GM21619 (cell line): ENCODE data around the gene ADAM8.
"Not testable (repeated sequence)": the region's sequence is repeated elsewhere in the genome, so short reads cannot be mapped to it uniquely, and the experiment has no call there.

Source experiments
- ATAC-seq: cut with Tn5 transposase; IDR thresholded peaks from one replicate; pipeline ENCODE4 v1.9.1; 2021; ENCODE audit not compliant: unreplicated experiment

Gene ADAM8

GRCh38 chr10:133234796-133235195, 41.9 kb downstream of the ADAM8 start:
- not testable (repeated sequence) for ATAC-seq

DNA sequence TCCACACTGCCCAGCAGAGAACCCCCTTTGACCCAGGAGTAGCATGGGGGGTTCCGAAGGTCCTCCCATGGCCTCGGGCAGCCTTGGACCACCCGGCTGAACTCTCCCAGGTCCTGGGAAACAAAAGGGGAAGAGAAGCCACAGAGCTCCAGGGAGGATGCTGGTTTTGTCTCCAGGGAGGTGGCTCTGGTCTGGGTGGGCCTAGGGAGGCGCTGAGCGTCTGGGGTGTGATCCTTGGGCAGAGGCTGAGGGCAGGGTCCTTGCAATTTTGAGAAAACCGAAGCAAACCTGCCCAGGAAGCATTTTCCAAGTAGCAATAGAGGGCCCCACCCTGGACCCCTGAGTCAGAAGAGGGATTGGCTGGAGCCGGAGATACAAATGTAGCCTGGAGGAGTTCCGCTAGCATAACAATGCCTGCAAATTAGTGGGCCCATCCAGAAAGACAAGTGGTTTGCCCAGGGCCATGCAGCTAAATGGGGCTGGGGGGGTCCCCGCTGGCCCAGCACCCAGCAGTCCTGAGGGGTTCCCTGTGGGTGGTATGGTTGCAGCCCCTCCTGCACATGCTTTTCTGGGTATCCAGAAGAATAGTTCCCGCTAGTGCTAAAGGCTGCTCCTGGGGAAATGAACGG, 44.6 kb downstream of the ADAM8 start:
- ATAC-seq: no peak

DNA sequence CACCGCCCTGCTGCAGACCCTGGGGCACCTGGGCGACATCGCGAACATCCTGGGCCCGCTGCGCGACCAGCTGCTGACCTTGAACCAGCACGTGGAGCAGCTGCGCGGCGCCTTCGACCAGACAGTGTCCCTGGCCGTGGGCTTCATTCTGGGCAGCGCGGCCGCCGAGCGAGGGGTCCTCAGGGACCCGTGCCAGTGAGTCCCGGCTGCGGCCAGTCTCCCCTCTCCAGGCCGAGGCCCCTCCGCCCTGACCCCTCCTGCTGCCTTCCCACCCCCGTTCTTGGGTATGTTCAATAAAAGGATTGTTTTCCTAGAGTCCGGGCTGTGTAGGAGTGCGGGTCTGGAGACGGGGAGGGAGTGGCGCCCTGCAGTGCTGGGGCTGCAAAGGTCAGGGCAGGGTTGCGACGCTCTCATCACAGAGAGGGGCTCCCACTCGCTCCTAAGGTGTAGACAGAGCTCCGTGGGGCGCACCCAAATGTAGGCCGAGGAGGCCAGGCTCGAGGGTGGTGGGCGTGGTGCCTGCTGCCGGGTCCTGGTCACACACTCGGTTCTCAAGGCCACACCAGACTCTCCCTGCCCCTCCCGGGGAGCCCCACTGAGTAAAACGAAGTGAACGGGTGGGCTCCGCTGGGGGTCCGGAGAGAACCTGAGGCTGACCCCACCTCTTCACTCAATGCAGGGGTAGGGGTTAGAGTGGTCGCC, 45.3 kb downstream of the ADAM8 start:
- ATAC-seq: no peak

DNA sequence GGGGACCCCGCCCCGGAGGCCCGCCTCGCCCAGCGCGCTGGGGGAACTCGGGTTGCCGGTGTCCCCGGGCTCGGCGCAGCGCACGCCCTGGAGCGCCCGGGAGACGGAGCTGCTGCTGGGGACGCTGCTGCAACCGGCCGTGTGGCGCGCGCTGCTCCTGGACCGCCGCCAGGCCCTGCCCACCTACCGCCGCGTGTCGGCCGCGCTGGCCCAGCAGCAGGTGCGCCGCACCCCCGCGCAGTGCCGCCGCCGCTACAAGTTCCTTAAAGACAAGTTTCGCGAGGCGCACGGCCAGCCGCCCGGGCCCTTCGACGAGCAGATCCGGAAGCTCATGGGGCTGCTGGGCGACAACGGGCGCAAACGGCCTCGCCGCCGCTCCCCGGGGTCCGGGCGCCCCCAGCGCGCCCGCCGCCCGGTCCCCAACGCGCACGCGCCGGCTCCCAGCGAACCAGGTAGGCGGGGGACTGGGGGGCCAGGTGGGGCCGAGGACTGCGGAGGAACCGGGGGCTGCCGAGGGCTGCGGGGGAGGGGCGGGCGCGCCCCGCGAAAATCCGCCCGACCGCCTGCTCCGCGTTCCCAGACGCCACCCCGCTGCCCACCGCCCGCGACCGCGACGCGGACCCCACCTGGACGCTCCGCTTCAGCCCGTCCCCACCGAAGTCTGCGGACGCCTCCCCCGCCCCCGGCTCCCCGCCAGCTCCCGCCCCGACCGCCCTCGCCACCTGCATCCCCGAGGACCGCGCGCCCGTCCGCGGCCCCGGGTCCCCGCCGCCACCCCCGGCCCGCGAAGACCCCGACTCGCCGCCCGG, 46.1 kb downstream of the ADAM8 start:
- no peak for ATAC-seq

DNA sequence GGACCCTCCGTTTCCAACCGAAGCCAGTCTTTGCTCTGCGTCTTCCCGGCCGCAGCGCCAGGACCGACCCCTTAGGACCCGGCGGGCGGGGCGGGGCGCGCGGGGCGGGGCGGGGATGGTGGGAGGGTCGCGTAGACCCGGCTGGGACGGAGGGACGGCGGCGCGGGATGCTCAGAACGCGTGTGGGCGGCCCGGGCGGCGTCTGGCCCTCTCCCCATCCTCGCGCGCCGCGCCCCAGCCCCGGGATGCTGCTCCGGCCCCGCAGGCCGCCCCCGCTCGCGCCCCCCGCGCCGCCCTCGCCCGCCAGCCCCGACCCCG, 46.7 kb downstream of the ADAM8 start, which contains the start of gene UTF1:
TSS of gene UTF1 (plus strand) at position 174 of the 318 bp plus-strand sequence. CDS start at position 246, 72 bp downstream.
- no peak for ATAC-seq

- no peak for ATAC-seq
These were observed 47.2 kb downstream of the ADAM8 start for GRCh38 chr10:133229265-133230043.

DNA sequence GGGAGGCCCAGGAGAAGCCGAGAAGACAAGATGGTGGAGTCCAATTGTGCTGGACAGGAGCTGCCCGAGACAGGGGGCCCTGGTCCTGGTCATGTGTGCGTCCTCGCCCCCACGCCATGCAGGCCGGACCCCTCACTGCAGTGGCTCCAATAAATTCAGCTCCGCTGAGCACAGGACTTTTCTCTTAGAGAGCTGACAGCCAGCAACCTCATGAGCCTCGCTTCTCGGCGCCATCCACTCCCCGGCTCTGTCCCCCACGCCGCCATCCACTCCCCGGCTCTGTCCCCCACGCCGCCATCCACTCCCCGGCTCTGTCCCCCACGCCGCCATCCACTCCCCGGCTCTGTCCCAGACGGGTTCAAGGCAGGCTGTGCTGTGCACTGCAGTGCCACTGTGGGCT, 49.4 kb downstream of the ADAM8 start:
- ATAC-seq: no peak

- no peak for ATAC-seq
These were observed 50.3 kb downstream of the ADAM8 start for GRCh38 chr10:133226251-133226808.

- ATAC-seq: no peak
These were observed 50.9 kb downstream of the ADAM8 start for GRCh38 chr10:133225707-133226191.

GRCh38 chr10:133224756-133225372, 51.8 kb downstream of the ADAM8 start:
- no peak for ATAC-seq

DNA sequence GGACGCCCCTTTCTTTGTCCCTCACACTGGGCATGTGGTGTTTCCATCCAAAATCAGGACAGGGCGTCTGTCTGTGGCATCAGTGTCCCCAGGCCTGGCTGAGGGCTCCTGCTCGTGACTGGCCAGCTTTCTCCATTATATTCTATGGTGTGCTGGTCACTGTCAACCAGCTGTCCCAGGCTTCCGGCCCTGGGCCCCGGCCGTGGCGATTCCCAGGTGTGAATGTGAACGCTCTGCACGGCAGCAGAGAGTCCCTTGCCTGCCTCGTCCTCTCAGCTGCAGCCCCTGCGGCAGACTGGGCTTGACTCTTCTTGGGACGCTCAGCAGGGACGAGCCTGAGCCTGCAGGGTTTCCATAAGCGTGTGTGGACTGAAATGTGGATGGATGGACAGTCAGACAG, 52.6 kb downstream of the ADAM8 start:
- ATAC-seq: no peak

DNA sequence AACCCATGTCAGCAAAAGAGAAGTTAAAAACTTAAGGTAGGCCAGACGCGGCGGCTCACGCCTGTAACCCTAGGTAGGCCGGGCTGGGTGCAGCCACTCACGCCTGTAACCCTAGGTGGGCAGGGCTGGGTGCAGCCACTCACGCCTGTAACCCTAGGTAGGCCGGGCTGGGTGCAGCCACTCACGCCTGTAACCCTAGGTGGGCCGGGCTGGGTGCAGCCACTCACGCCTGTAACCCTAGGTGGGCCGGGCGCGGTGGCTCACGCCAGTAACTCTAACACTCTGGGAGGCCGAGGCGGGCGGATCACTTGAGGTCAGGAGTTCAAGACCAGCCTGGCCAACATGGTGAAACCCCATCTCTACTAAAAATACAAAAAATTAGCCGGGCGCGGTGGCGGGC, 54.9 kb downstream of the ADAM8 start:
- not testable (repeated sequence) for ATAC-seq

- no peak for ATAC-seq
These were observed 55.3 kb downstream of the ADAM8 start for GRCh38 chr10:133221331-133221730.

DNA sequence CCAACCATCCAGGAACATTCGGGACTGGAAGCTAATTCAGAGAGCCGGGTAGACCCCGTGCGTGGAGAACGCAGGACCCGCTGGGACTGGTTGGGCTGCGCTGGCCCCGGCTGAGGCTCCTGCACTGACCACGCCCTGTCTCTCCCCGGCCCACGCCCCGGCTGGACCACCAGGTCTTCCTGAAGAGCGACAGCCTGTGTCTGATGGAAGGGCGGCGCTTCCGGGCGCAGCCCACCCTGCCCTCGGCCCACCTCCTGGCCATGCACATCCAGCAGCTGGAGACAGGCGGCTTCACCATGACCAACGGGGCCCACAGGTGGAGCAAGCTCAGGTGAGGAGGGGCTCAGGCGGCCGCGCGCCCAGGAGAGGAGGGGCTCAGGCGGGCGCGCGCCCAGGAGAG, 56.9 kb downstream of the ADAM8 start:
- no peak for ATAC-seq

- ATAC-seq: no peak
These were observed 57.8 kb downstream of the ADAM8 start for GRCh38 chr10:133218891-133219290.

DNA sequence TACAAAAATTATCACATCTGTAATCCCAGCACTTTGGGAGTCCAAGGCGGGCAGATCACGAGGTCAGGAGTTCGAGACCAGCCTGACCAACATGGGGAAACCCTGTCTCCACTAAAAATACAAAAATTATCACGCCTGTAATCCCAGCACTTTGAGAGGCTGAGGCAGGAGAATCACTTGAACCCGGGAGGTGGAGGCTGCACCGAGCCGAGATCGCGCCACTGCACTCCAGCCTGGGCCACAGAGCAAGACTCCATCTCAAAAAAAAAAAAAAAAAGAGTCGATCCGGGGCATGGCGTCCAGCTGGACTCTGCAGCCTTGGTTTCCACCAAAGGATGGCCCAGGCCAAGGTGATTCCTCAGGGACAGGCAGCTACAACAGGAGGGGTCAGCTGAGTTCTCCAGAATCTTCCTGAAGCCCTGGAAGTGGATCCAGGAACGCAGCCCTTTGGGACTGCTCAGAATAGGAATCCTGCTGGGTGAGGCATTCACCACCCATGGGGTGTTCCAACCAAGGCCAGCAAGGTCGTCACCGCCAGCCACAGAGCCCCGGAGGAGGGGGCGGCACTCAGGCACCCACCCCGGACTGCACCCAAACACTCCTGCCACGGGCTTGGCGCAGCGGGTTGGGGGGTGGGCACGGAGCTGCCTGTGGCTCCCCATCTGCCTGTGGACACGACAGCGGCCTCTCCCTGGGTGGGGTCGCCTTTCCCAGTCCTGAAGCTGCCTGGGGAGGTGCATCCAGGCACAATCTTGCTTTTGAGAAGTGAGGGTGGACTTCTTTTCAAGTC, 58.7 kb downstream of the ADAM8 start:
- ATAC-seq: no peak

DNA sequence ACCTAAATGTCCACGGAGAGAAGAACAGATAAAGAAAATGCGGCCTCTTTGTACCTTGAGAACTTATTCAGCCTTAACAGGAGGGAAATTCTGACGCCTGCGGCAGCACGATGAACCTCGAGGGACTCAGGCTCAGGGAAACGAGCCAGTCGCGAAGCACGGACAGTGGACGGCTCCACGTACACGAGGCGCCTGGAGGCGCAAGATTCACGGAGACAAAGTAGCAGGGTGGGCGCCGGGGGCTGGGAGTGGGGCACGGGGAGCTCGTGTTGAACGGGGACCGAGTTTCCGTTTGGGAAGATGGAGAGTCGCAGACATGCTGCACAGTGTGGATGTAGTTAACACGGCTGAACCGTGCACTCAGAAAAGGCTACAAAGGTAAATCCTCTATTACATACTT, 59.9 kb downstream of the ADAM8 start:
- no peak for ATAC-seq

DNA sequence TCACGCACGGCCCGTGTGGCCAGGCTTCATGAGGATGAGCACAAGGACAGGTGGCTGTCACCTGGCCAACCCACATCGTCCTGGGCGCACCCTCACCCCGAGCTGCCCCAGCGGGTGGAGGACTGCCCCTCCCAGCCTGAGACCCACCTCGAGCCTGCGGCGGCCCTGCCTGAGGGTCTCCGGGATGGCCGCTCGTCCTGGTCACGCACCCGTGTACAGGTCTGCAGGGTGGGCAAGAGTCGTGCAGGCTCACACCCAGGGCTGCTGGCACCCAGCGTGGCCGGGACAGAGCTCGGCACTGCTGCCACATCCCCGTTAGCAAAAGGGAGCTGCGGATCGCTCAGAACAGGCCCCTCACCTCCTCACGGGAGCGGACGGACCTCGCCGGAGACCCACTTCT, 61.1 kb downstream of the ADAM8 start:
- ATAC-seq: no peak
